ENCODE measurements around the gene HSPA12B. TPM values are rescaled to one million over a fixed set of nuclear protein-coding genes. Genes with fewer than 3 reads are reported as not detected.

HSPA12B gene
- total RNA-seq, 1 experiment from 2014 or later: 0.21 TPM

Other genes starting within 250 kb of the HSPA12B start
- gene GFRA4, start 69.3 kb upstream of the HSPA12B start, total RNA-seq (2014; rRNA removed; shearing (Covaris generic)): not detected in 2 replicates
- not detected in 2 replicates for gene ADAM33, start 50.7 kb upstream of the HSPA12B start, total RNA-seq (2014; rRNA removed; shearing (Covaris generic))
- not detected in 2 replicates for gene SIGLEC1, start 20.1 kb upstream of the HSPA12B start, total RNA-seq (2014; rRNA removed; shearing (Covaris generic))
- gene ADISSP, start 35.1 kb downstream of the HSPA12B start, total RNA-seq (2014; rRNA removed; shearing (Covaris generic)): 63.5 and 69.7 TPM in 2 replicates
- 0.40 TPM in 1 of 2 replicates, not detected in the other for gene SPEF1, start 48.8 kb downstream of the HSPA12B start, total RNA-seq (2014; rRNA removed; shearing (Covaris generic))
- 107 and 115 TPM in 2 replicates for gene CENPB, start 54.1 kb downstream of the HSPA12B start, total RNA-seq (2014; rRNA removed; shearing (Covaris generic))
- gene CDC25B, start 63.6 kb downstream of the HSPA12B start, total RNA-seq (2014; rRNA removed; shearing (Covaris generic)): 60.7 and 67.1 TPM in 2 replicates
- 27.0 and 29.2 TPM in 2 replicates for gene AP5S1, start 87.9 kb downstream of the HSPA12B start, total RNA-seq (2014; rRNA removed; shearing (Covaris generic))
- gene MAVS, start 114.1 kb downstream of the HSPA12B start, total RNA-seq (2014; rRNA removed; shearing (Covaris generic)): 23.9 and 27.0 TPM in 2 replicates
- gene PANK2, start 156.7 kb downstream of the HSPA12B start, total RNA-seq (2014; rRNA removed; shearing (Covaris generic)): 62.8 and 63.7 TPM in 2 replicates

All from SK-MEL-5 (cell line).